ENCODE results near the gene NT5C3B. TPM values are rescaled to one million over a fixed set of nuclear protein-coding genes. Genes with fewer than 3 reads are reported as not detected.

NT5C3B gene
- polyA plus RNA-seq, 1 of the 3 experiments (the other 2 are of a cell fraction), result 87.4 TPM

GRCh38 chr17:41816637-41817320, 19.3 kb downstream of the NT5C3B start:
- Histone ChIP-seq H3K27me3 (ENCODE audit: insufficient read depth) (no peaks in the 10 kb centered on the region), H3K79me2 (ENCODE audit: insufficient read depth) (peaks cover 50% of the 10 kb centered on the region), H3K27ac (ENCODE audit: low read depth in 2 of 2, low read length in 1 of 2) (no peak overlapping the region), H3K9ac (no peak overlapping the region), H3K4me2 (no peak overlapping the region), H3K4me3 (ENCODE audit: low read depth in 2 of 2, low read length in 1 of 2) (no peak overlapping the region), H3K9me3 (no peaks in the 10 kb centered on the region), H3K36me3 (replicated peaks in 1 of 2; ENCODE audit: control insufficient read depth in 1 of 2, insufficient read depth in 2 of 2, low read length in 1 of 2) (peaks cover 3 to 19% of the 10 kb centered on the region in 2 experiments), H3K4me1 (ENCODE audit: control insufficient read depth in 1 of 2, insufficient read depth in 2 of 2, low read depth in 1 of 2, low read length in 1 of 2) (peaks cover 3 to 10% of the 10 kb centered on the region in 2 experiments; a peak in 1 of 4 replicates), H2AFZ (ENCODE audit: low read depth) (no peak overlapping the region), H3K9me2 (no peaks in the 10 kb centered on the region), H4K20me1 (ENCODE audit: insufficient read depth) (peaks cover 8% of the 10 kb centered on the region; the same call in 1 of the 2 replicates), H3F3A (replicated peaks; ENCODE audit: insufficient read depth) (no peaks in the 10 kb centered on the region)
- CTCF ChIA-PET, result interaction anchor here (1.0 to 1.2 kb wide), 2 partner anchors 10 to 16 kb away, joined by 3 read pairs; no protein-coding TSS in a partner anchor
- no peak for DNase-seq
- no peak for TF ChIP-seq USF1 (IDR thresholded peaks at IDR 0.05; ENCODE audit: borderline replicate concordance, low read depth)
- no peak for TF ChIP-seq ELF1 (IDR thresholded peaks at IDR 0.05)
- no peak for TF ChIP-seq MXI1 (IDR thresholded peaks at IDR 0.05; ENCODE audit: low read depth, low read length)
- no peak for TF ChIP-seq REST (IDR thresholded peaks at IDR 0.05; ENCODE audit: low read depth, low read length)
- no peak for TF ChIP-seq USF2 (IDR thresholded peaks at IDR 0.05; ENCODE audit: borderline replicate concordance, low read depth, low read length)
- no peak for TF ChIP-seq NRF1 (IDR thresholded peaks at IDR 0.05; ENCODE audit: low read depth, low read length)
- TF ChIP-seq SMC3 (IDR thresholded peaks at IDR 0.05; ENCODE audit: low read depth, low read length), result no peak
- no peak for TF ChIP-seq MEF2A (IDR thresholded peaks at IDR 0.05; ENCODE audit: borderline replicate concordance, low read depth)
- WGBS (ENCODE audit: low lambda C conversion rate), result 99% methylated on average over 16 of the region's 23 CpGs
- POLR2A ChIA-PET, result no interaction called here

GRCh38 chr17:41814195-41814594, 21.8 kb downstream of the NT5C3B start:
- Histone ChIP-seq H3K9me3 (no peaks in the 10 kb centered on the region), H3F3A (replicated peaks; ENCODE audit: insufficient read depth) (no peaks in the 10 kb centered on the region), H3K27ac (ENCODE audit: low read depth in 2 of 2, low read length in 1 of 2) (no peak overlapping the region; a peak in 1 of 4 replicates), H3K4me3 (ENCODE audit: low read depth in 2 of 2, low read length in 1 of 2) (peak overlapping the region; percentile 75 to 93), H3K9me2 (no peaks in the 10 kb centered on the region), H3K4me2 (peak overlapping the region; percentile 99), H3K79me2 (ENCODE audit: insufficient read depth) (peaks cover 73% of the 10 kb centered on the region), H3K4me1 (ENCODE audit: control insufficient read depth in 1 of 2, insufficient read depth in 2 of 2, low read depth in 1 of 2, low read length in 1 of 2) (peaks cover 15 to 24% of the 10 kb centered on the region in 2 experiments; a peak in 2 of 4 replicates), H2AFZ (ENCODE audit: low read depth) (no peak overlapping the region), H3K9ac (peak overlapping the region; percentile 87), H4K20me1 (ENCODE audit: insufficient read depth) (peaks cover 14% of the 10 kb centered on the region), H3K36me3 (replicated peaks in 1 of 2; ENCODE audit: control insufficient read depth in 1 of 2, insufficient read depth in 2 of 2, low read length in 1 of 2) (peaks cover 3 to 11% of the 10 kb centered on the region in 2 experiments), H3K27me3 (ENCODE audit: insufficient read depth) (no peaks in the 10 kb centered on the region)
- no peak for DNase-seq
- ChIA-PET POLR2A (no interaction called here), CTCF (interaction anchor here (1.0 to 2.1 kb wide), 3 partner anchors 13 to 158 kb away, joined by 3 to 9 read pairs (median 4); no protein-coding TSS in a partner anchor)
- 0 out of 2 replicates have a peak, but pooled peaks have one; percentile 45 for TF ChIP-seq REST (IDR thresholded peaks at IDR 0.05; ENCODE audit: low read depth, low read length)
- no peak for TF ChIP-seq USF2 (IDR thresholded peaks at IDR 0.05; ENCODE audit: borderline replicate concordance, low read depth, low read length)
- 79% methylated on average over 1 of the region's 1 CpG for WGBS (ENCODE audit: low lambda C conversion rate)

Data from SK-N-SH (cell line).